GM19023 (cell line): ENCODE data around the gene SYS1.
A peak's percentile ranks its signal among the peaks of the same experiment; 100 is the strongest.

Experiments
- ATAC-seq: cut with Tn5 transposase; IDR thresholded peaks from one replicate; pipeline ENCODE4 v1.9.1; 2021; ENCODE audit warnings: mild to moderate bottlenecking, moderate library complexity; ENCODE audit not compliant: unreplicated experiment

Gene SYS1

GRCh38 chr20:45409521-45410272 lies 46.7 kb downstream of the SYS1 start:
- ATAC-seq: no peak

GRCh38 chr20:45410887-45411286 lies 47.9 kb downstream of the SYS1 start:
- no peak for ATAC-seq

- ATAC-seq: no peak
These were observed 49.7 kb downstream of the SYS1 start for GRCh38 chr20:45412653-45413052.

GRCh38 chr20:45413479-45413878 lies 50.5 kb downstream of the SYS1 start:
- ATAC-seq: no peak

- ATAC-seq: peak; percentile 73
These were observed 53.1 kb downstream of the SYS1 start, which contains the start of gene PIGT for GRCh38 chr20:45415822-45416637. Gene PIGT (plus strand): TSS chr20:45416141. CDS start chr20:45416157, 16 bp downstream.

GRCh38 chr20:45416917-45417316 lies 54.0 kb downstream of the SYS1 start:
- ATAC-seq: no peak
